Adrenal gland (tissue), 12 donors: ENCODE data around the gene HS3ST5. TPM values are rescaled to one million over a fixed set of nuclear protein-coding genes. Genes with fewer than 3 reads are reported as not detected.

Experiments used
- DNase-seq, 7 donors: peaks; one replicate each; pipeline ENCODE4 v3.0.0-alpha.2; 2019 to 2020
- H3K27ac ChIP-seq, 5 donors: fragments of 200-600 bp; sonication (generic) in 4 of 5; 1 replicate in 3 of 5; 2 replicates in 2 of 5; pipeline versions ENCODE4 v1.5.1 to v1.8.0; 2016 to 2020; ENCODE audit warnings: mild to moderate bottlenecking in 1 of 5
- H3K27me3 ChIP-seq: fragments of 200-600 bp; 2 replicates; pipeline ENCODE4 v1.8.0; 2021
- H3K36me3 ChIP-seq, 2 donors: fragments of 200-600 bp; replicated peaks in 1 of 2; 1 replicate in 1 of 2; 2 replicates in 1 of 2; pipeline versions ENCODE4 v1.5.1 to v1.8.0; 2018 to 2022
- H3K4me1 ChIP-seq, 2 donors: fragments of 200-600 bp; replicated peaks in 1 of 2; 1 replicate in 1 of 2; 2 replicates in 1 of 2; pipeline versions ENCODE4 v1.5.1 to v1.8.0; 2018 to 2021
- H3K4me3 ChIP-seq, 4 donors: fragments of 200-600 bp; sonication (generic) in 3 of 4; one replicate each; pipeline ENCODE4 v1.5.1; 2016 to 2018
- H3K9me3 ChIP-seq, 3 donors: fragments of 200-600 bp; sonication (generic) in 1 of 3; replicated peaks in 1 of 3; 1 replicate in 2 of 3; 2 replicates in 1 of 3; pipeline versions ENCODE4 v1.5.1 to v1.8.0; 2016 to 2021
- CTCF ChIP-seq, 6 experiments: fragments of 450-650 bp in 4 of 6; fragments of 200-600 bp in 2 of 6; sonication (generic) in 1 of 6; IDR thresholded peaks; 1 replicate in 5 of 6; 2 replicates in 1 of 6; pipeline versions ENCODE4 v1.5.1 to v1.8.0; 2016 to 2021; ENCODE audit warnings: antibody characterized with exemption in 6 of 6, mild to moderate bottlenecking in 2 of 6, moderate library complexity in 1 of 6
- POLR2A ChIP-seq, 2 donors: fragments of 450-650 bp; IDR thresholded peaks; one replicate each; pipeline ENCODE4 v1.6.1; 2017; ENCODE audit warnings: antibody characterized with exemption in 2 of 2, mild to moderate bottlenecking in 2 of 2, moderate library complexity in 1 of 2
- WGBS, 4 donors: extraction: QIAGEN DNeasy Blood & Tissue Kit in 2 of 4; methylation state at CpG; one replicate each; pipeline versions ENCODE4 v1.1.5 to v1.1.7; 2013 to 2017; 5-methylcytosine and 5-hydroxymethylcytosine counted together
- intact Hi-C, 2 donors: fragments of 100-400 bp; cut with DNase I; formaldehyde crosslinking; loops; one replicate each; pipeline versions ENCODE4 v1.14.1 to v1.15.0; 2022 to 2023
- polyA plus RNA-seq, 3 donors: library from polyadenylated mRNA; stranded (reverse); fragments of 200-250 nt in 2 of 3; fragments of 350-450 nt in 1 of 3; fragmentation: Illumina TruSeq in 1 of 3; extraction: RNeasy Lipid Tissue Mini Kit (QIAGEN cat#74804) in 1 of 3; gene quantifications; one replicate each; pipeline ENCODE4 v1.2.3, GENCODE V29; 2013 to 2014
- total RNA-seq, 9 donors: library from RNA; depleted of rRNA in 4 of 9; stranded (reverse); fragments of >200 nt in 4 of 9; fragments of 120-200 nt in 1 of 9; fragmentation: NEBNext Ultra II Directional in 1 of 9; extraction: Animal tissue kit (Norgen Biotek cat#: 25700) in 1 of 9; gene quantifications; one replicate each; pipeline versions ENCODE4 v1.1.0 to v1.2.4, GENCODE V29; 2013 to 2023
- donor health status: healthy with polysubstance abuse.
- donor health status: Bipolar disorder and iron deficiency.
- donor health status: DM: yes; HTN: yes; CAD: no.
- donor health status: DM: no; HTN: no; CAD: no.
- donor health status: DM: no; HTN: no; CAD: no.
- donor health status: DM: yes; HTN: yes; CAD: no.

HS3ST5 gene
- total and polyA plus RNA-seq, 12 donors: 0.04 to 0.78 (median 0.24) TPM; not detected in 5

GRCh38 chr6:114366899-114367298, 24.1 kb upstream of the HS3ST5 start:
- no peaks in the 10 kb centered on the region for H3K27me3 ChIP-seq
- no peaks in the 10 kb centered on the region for H3K9me3 ChIP-seq
- intact Hi-C loops: no loop called here
- no peak for DNase-seq
- no peak overlapping the region for H3K27ac ChIP-seq
- H3K4me1 ChIP-seq: no peaks in the 10 kb centered on the region
- H3K36me3 ChIP-seq: no peaks in the 10 kb centered on the region
- TF ChIP-seq POLR2A (IDR thresholded peaks at IDR 0.05) (no peak), CTCF (IDR thresholded peaks at IDR 0.05) (no peak)
- no peak overlapping the region for H3K4me3 ChIP-seq

GRCh38 chr6:114364301-114364700, 21.5 kb upstream of the HS3ST5 start:
- no peaks in the 10 kb centered on the region for H3K4me1 ChIP-seq
- no peaks in the 10 kb centered on the region for H3K36me3 ChIP-seq
- TF ChIP-seq CTCF (IDR thresholded peaks at IDR 0.05): no peak
- TF ChIP-seq POLR2A (IDR thresholded peaks at IDR 0.05): no peak
- no peaks in the 10 kb centered on the region for H3K9me3 ChIP-seq
- intact Hi-C loops: no loop called here
- no peaks in the 10 kb centered on the region for H3K27me3 ChIP-seq
- DNase-seq: no peak
- no peak overlapping the region for H3K27ac ChIP-seq
- 50 to 87% (median 74%) methylated on average over 1 of the region's 1 CpG for whole genome bisulfite sequencing, 4 donors
- no peak overlapping the region for H3K4me3 ChIP-seq

GRCh38 chr6:114362957-114363356, 20.1 kb upstream of the HS3ST5 start:
- DNase-seq: no peak
- no peaks in the 10 kb centered on the region for H3K27me3 ChIP-seq
- WGBS, 4 donors: 90 to 96% (median 91%) methylated on average over 2 of the region's 2 CpGs
- H3K4me1 ChIP-seq: no peaks in the 10 kb centered on the region
- intact Hi-C loops: no loop called here
- H3K27ac ChIP-seq: no peak overlapping the region
- TF ChIP-seq POLR2A (IDR thresholded peaks at IDR 0.05): no peak
- TF ChIP-seq CTCF (IDR thresholded peaks at IDR 0.05): no peak
- no peaks in the 10 kb centered on the region for H3K36me3 ChIP-seq
- H3K9me3 ChIP-seq: no peaks in the 10 kb centered on the region
- no peak overlapping the region for H3K4me3 ChIP-seq

- no peak overlapping the region for H3K27ac ChIP-seq
- no peak for DNase-seq
- no peak for TF ChIP-seq POLR2A (IDR thresholded peaks at IDR 0.05)
- no peak overlapping the region for H3K4me3 ChIP-seq
- 79 to 82% (median 80%) methylated on average over 4 of the region's 4 CpGs for WGBS, 4 donors
- H3K27me3 ChIP-seq: no peaks in the 10 kb centered on the region
- no peaks in the 10 kb centered on the region for H3K4me1 ChIP-seq
- intact Hi-C loops: no loop called here
- H3K9me3 ChIP-seq: no peaks in the 10 kb centered on the region
- H3K36me3 ChIP-seq: no peaks in the 10 kb centered on the region
Observed at GRCh38 chr6:114362396-114362795, 19.6 kb upstream of the HS3ST5 start.

GRCh38 chr6:114361036-114361435, 18.2 kb upstream of the HS3ST5 start:
- Histone ChIP-seq H3K27ac (no peak overlapping the region), H3K4me3 (no peak overlapping the region), H3K9me3 (no peaks in the 10 kb centered on the region), H3K4me1 (no peaks in the 10 kb centered on the region), H3K36me3 (no peaks in the 10 kb centered on the region), H3K27me3 (no peaks in the 10 kb centered on the region)
- DNase-seq: no peak
- TF ChIP-seq POLR2A (IDR thresholded peaks at IDR 0.05): no peak
- no peak for TF ChIP-seq CTCF (IDR thresholded peaks at IDR 0.05)
- 71 to 83% (median 78%) methylated on average over 1 of the region's 1 CpG for WGBS, 4 donors
- intact Hi-C loops: no loop called here
